HG03342 (cell line): ENCODE data around the gene ZFR.
A peak's percentile ranks its signal among the peaks of the same experiment; 100 is the strongest.

Source experiments
- ATAC-seq: cut with Tn5 transposase; IDR thresholded peaks from one replicate; pipeline ENCODE4 v1.9.1; 2021; ENCODE audit warnings: mild to moderate bottlenecking, moderate library complexity; ENCODE audit not compliant: unreplicated experiment

Gene ZFR

GRCh38 chr5:32444431-32445286, at the start of gene ZFR:
Gene ZFR, minus strand, starts transcription at chr5:32444740. Its CDS starts 82 bp downstream, at chr5:32444658.
- peak; percentile 78 for ATAC-seq

- ATAC-seq: no peak
Measured at GRCh38 chr5:32490972-32491557, 46.5 kb upstream of the ZFR start.

GRCh38 chr5:32489791-32490562, 45.4 kb upstream of the ZFR start:
- peak; percentile 66 for ATAC-seq

- ATAC-seq: no peak
Measured at GRCh38 chr5:32487424-32487823, 42.9 kb upstream of the ZFR start.

- ATAC-seq: no peak
Measured at GRCh38 chr5:32487008-32487407, 42.5 kb upstream of the ZFR start.

- ATAC-seq: no peak
Measured at GRCh38 chr5:32482193-32482592, 37.7 kb upstream of the ZFR start.

- ATAC-seq: no peak
Measured at GRCh38 chr5:32479096-32479495, 34.6 kb upstream of the ZFR start.

- no peak for ATAC-seq
Measured at GRCh38 chr5:32476891-32477290, 32.4 kb upstream of the ZFR start.

GRCh38 chr5:32475334-32476097, 31.0 kb upstream of the ZFR start:
- no peak for ATAC-seq

GRCh38 chr5:32474209-32474854, 29.8 kb upstream of the ZFR start:
- no peak for ATAC-seq

- no peak for ATAC-seq
Measured at GRCh38 chr5:32473072-32473471, 28.5 kb upstream of the ZFR start.

- ATAC-seq: no peak
Measured at GRCh38 chr5:32471784-32472183, 27.2 kb upstream of the ZFR start.

GRCh38 chr5:32465076-32465475, 20.5 kb upstream of the ZFR start:
- no peak for ATAC-seq

- ATAC-seq: no peak
Measured at GRCh38 chr5:32462618-32463017, 18.1 kb upstream of the ZFR start.

GRCh38 chr5:32461441-32462120, 17.0 kb upstream of the ZFR start:
- no peak for ATAC-seq

- ATAC-seq: no peak
Measured at GRCh38 chr5:32460702-32461101, 16.2 kb upstream of the ZFR start.

GRCh38 chr5:32458880-32459495, 14.4 kb upstream of the ZFR start:
- ATAC-seq: no peak

- no peak for ATAC-seq
Measured at GRCh38 chr5:32455311-32455710, 10.8 kb upstream of the ZFR start.

- no peak for ATAC-seq
Measured at GRCh38 chr5:32454821-32455220, 10.3 kb upstream of the ZFR start.
